H1 (cell line): ENCODE measurements around the gene CAB39L. TPM values are rescaled to one million over a fixed set of nuclear protein-coding genes. Genes with fewer than 3 reads are reported as not detected.

Experiments used
- BCL11A ChIP-seq, 2 experiments: IDR thresholded peaks; one replicate each; pipeline ENCODE4 v1.6.1; 2011; ENCODE audit warnings: low read depth in 2 of 2, low read length in 2 of 2, mild to moderate bottlenecking in 2 of 2
- CBX8 ChIP-seq: fragments of 300-800, 300-1000 bp; sonication (generic); IDR thresholded peaks from 2 replicates; pipeline ENCODE4 v1.7.1; 2016; ENCODE audit warnings: low read depth, low read length, borderline replicate concordance
- E2F6 ChIP-seq: IDR thresholded peaks from 2 replicates; pipeline ENCODE4 v1.6.1; 2012; ENCODE audit warnings: inconsistent platforms
- EZH2 ChIP-seq: fragments of 200-600 bp; sonication (generic); IDR thresholded peaks from 2 replicates; pipeline ENCODE4 v1.7.1; 2012; ENCODE audit warnings: low read depth, mild to moderate bottlenecking, moderate library complexity, low read length, inconsistent platforms; ENCODE audit not compliant: severe bottlenecking
- JUND ChIP-seq: IDR thresholded peaks from 2 replicates; pipeline ENCODE4 v1.6.1; 2011; ENCODE audit warnings: mild to moderate bottlenecking, improper control_type of control experiment, low read length
- KDM5A ChIP-seq: fragments of 200-600 bp; IDR thresholded peaks from 2 replicates; pipeline ENCODE4 v1.7.1; 2012; ENCODE audit warnings: mild to moderate bottlenecking, low read length, inconsistent platforms, mixed read lengths
- RAD21 ChIP-seq, 2 experiments: IDR thresholded peaks in 1 of 2; conservative IDR thresholded peaks in 1 of 2; 2 replicates each; pipeline ENCODE4 v1.6.1; 2011; ENCODE audit warnings: low read depth in 2 of 2, low read length in 2 of 2, improper control_type of control experiment in 1 of 2, inconsistent platforms in 1 of 2, mild to moderate bottlenecking in 1 of 2, moderate library complexity in 1 of 2
- SIX5 ChIP-seq: IDR thresholded peaks from 2 replicates; pipeline ENCODE4 v1.6.1; 2011; ENCODE audit warnings: mild to moderate bottlenecking, low read depth, low read length
- TBP ChIP-seq: IDR thresholded peaks from 2 replicates; pipeline ENCODE4 v1.6.1; 2011; ENCODE audit warnings: low read depth, low read length, improper control_type of control experiment
- polyA plus RNA-seq, 7 experiments: library from polyadenylated mRNA; depleted of rRNA in 3 of 7; stranded (reverse) in 5 of 7; unstranded in 2 of 7; fragments of >200 nt in 5 of 7; fragments of 200-250 nt in 2 of 7; gene quantifications; 1 replicate in 5 of 7; 2 replicates in 1 of 7; 4 replicates in 1 of 7; pipeline versions ENCODE4 v1.2.1 to v1.2.3, GENCODE V29; 2011 to 2013; ENCODE audit warnings: missing spikeins in 2 of 7, mixed read lengths in 2 of 7
- total RNA-seq: library from RNA; stranded (reverse); fragmentation: NEBNext Ultra II Directional; extraction: Animal tissue kit (Norgen Biotek cat#: 25700); gene quantifications from 2 replicates; pipeline ENCODE4 v1.2.1, GENCODE V29; 2021
- TF ChIP-seq, protein P1 (sequence below): fragments of 300-600 bp; sonication (generic); IDR thresholded peaks from 2 replicates; pipeline ENCODE4 v1.7.1; 2012; ENCODE audit warnings: low read length, moderate library complexity, mild to moderate bottlenecking, inconsistent platforms; ENCODE audit not compliant: insufficient replicate concordance

CAB39L gene
- total and polyA plus RNA-seq, 2 of the 8 experiments (the other 6 are each of a cell fraction or from before 2014, with no cell fraction given): 2.5 to 4.8 TPM

DNA sequence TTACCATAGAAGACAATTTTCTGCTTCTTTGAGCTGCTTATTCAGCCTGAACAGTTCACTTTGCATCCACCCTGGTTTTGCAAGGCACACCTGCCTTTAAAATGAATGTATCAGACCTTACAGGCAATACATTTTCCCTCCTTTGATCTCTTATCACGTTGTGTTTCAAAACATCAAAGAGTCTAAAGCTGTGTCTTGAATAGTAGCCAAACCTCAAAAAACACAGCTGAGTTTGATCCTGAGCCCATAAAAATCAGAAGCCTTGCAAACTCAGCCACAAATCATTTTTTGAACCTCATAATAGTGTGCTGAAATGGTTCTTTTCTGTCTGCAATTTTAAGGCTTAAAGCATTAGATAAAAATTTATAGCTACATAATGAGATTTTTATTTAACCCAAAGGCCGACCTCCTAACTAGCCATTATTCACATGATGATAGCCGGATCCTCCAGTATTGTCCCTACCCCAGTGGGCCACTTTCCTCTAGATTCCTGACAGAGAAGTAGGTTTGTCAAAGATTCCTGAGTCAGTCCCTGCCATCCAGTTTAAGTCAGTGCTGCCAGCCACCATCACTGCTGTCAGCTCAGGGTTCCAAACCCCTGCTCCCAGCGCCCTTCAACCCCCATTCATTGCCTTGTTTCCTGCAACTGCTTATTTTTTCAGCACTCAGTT, 71.8 kb downstream of the CAB39L start (continued):
- TF ChIP-seq, protein P1, sequence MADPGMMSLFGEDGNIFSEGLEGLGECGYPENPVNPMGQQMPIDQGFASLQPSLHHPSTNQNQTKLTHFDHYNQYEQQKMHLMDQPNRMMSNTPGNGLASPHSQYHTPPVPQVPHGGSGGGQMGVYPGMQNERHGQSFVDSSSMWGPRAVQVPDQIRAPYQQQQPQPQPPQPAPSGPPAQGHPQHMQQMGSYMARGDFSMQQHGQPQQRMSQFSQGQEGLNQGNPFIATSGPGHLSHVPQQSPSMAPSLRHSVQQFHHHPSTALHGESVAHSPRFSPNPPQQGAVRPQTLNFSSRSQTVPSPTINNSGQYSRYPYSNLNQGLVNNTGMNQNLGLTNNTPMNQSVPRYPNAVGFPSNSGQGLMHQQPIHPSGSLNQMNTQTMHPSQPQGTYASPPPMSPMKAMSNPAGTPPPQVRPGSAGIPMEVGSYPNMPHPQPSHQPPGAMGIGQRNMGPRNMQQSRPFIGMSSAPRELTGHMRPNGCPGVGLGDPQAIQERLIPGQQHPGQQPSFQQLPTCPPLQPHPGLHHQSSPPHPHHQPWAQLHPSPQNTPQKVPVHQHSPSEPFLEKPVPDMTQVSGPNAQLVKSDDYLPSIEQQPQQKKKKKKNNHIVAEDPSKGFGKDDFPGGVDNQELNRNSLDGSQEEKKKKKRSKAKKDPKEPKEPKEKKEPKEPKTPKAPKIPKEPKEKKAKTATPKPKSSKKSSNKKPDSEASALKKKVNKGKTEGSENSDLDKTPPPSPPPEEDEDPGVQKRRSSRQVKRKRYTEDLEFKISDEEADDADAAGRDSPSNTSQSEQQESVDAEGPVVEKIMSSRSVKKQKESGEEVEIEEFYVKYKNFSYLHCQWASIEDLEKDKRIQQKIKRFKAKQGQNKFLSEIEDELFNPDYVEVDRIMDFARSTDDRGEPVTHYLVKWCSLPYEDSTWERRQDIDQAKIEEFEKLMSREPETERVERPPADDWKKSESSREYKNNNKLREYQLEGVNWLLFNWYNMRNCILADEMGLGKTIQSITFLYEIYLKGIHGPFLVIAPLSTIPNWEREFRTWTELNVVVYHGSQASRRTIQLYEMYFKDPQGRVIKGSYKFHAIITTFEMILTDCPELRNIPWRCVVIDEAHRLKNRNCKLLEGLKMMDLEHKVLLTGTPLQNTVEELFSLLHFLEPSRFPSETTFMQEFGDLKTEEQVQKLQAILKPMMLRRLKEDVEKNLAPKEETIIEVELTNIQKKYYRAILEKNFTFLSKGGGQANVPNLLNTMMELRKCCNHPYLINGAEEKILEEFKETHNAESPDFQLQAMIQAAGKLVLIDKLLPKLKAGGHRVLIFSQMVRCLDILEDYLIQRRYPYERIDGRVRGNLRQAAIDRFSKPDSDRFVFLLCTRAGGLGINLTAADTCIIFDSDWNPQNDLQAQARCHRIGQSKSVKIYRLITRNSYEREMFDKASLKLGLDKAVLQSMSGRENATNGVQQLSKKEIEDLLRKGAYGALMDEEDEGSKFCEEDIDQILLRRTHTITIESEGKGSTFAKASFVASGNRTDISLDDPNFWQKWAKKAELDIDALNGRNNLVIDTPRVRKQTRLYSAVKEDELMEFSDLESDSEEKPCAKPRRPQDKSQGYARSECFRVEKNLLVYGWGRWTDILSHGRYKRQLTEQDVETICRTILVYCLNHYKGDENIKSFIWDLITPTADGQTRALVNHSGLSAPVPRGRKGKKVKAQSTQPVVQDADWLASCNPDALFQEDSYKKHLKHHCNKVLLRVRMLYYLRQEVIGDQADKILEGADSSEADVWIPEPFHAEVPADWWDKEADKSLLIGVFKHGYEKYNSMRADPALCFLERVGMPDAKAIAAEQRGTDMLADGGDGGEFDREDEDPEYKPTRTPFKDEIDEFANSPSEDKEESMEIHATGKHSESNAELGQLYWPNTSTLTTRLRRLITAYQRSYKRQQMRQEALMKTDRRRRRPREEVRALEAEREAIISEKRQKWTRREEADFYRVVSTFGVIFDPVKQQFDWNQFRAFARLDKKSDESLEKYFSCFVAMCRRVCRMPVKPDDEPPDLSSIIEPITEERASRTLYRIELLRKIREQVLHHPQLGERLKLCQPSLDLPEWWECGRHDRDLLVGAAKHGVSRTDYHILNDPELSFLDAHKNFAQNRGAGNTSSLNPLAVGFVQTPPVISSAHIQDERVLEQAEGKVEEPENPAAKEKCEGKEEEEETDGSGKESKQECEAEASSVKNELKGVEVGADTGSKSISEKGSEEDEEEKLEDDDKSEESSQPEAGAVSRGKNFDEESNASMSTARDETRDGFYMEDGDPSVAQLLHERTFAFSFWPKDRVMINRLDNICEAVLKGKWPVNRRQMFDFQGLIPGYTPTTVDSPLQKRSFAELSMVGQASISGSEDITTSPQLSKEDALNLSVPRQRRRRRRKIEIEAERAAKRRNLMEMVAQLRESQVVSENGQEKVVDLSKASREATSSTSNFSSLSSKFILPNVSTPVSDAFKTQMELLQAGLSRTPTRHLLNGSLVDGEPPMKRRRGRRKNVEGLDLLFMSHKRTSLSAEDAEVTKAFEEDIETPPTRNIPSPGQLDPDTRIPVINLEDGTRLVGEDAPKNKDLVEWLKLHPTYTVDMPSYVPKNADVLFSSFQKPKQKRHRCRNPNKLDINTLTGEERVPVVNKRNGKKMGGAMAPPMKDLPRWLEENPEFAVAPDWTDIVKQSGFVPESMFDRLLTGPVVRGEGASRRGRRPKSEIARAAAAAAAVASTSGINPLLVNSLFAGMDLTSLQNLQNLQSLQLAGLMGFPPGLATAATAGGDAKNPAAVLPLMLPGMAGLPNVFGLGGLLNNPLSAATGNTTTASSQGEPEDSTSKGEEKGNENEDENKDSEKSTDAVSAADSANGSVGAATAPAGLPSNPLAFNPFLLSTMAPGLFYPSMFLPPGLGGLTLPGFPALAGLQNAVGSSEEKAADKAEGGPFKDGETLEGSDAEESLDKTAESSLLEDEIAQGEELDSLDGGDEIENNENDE: no peak
- TF ChIP-seq RAD21 (IDR thresholded peaks at IDR 0.05 in 1 of 2, conservative IDR thresholded peaks at IDR 0.05 in 1 of 2; ENCODE audit: low read depth in 2 of 2, low read length in 2 of 2) (no peak), BCL11A (IDR thresholded peaks at IDR 0.05; ENCODE audit: low read depth in 2 of 2, low read length in 2 of 2) (no peak), SIX5 (no peak), JUND (no peak), CBX8 (no peak), KDM5A (no peak), TBP (no peak), EZH2 (no peak), E2F6 (no peak)
